Medulla oblongata (tissue), 1 donor: ENCODE measurements around the gene ZDHHC11.

Source experiments
- DNase-seq: peaks from one replicate; pipeline ENCODE4 v3.0.0-alpha.2; 2015; ENCODE audit errors: extremely low spot score

Gene ZDHHC11

GRCh38 chr5:850511-851006, at the start of gene ZDHHC11:
ZDHHC11 (minus strand) TSS chr5:850986; CDS start chr5:850602, 384 bp downstream.
- no peak for DNase-seq

DNA sequence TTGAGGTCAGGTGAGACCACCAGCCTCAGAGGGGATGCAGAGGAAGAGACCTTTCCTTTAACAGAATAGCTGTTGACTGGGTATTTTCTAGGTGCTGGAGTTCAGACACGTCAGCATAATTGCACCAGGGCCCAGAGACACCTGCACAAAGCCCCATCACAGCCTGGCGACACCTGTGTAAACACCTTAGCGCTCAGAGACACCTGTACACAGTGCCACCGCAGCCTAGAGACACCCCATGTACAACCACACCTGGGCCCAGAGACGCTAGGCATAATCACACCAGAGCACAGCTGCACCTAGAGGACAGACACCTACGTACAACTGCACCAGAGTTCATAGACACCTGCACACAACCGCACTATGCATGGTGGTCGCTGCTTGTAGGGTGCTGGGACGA, 42.9 kb upstream of the ZDHHC11 start:
- DNase-seq = no peak

GRCh38 chr5:893137-893506, 42.3 kb upstream of the ZDHHC11 start:
- no peak for DNase-seq

GRCh38 chr5:892394-893136, 41.8 kb upstream of the ZDHHC11 start, which contains the start of the genes BRD9 and TRIP13:
BRD9 (minus strand) TSS chr5:892801; CDS start chr5:892657, 144 bp downstream.
TRIP13 (plus strand) TSS chr5:892884; CDS start chr5:892999, 115 bp downstream.
- DNase-seq = peak; percentile 82

- DNase-seq = no peak
These were observed 41.1 kb upstream of the ZDHHC11 start for GRCh38 chr5:891837-892393.

DNA sequence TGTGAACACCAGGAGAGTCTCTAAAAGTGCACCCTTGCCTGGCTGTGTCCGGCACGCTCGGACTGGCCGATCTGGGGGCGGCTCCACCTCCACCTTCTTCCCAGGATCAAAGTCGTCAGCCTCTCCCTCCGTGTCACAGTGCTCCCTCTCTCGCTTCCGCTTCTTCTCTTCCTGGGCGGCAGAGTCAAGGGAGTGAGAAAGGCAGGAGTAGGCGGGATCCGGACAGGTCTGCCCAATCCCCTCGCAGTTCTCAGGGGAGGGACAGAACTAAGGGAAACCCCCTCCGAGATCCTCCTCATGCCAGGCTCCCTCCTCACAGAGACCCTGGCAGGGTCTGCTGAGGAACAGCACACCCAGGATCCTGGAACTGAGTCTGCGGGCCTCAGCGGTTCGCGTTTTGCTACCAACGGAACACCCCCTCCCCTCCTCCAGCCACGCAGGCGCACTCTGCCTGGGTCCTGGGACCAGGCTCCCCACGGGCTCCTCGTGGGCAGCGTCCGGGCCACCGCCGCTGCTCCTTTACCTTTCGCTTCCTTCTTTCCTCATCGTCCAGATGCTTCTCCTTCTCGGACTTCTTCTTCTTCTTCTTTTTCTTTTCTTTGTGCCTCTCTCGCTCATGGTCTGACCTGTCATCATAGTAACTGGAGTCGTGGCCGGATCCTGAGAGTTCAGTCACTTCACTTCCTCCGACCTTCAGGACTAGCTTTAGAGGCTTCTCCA, 40.5 kb upstream of the ZDHHC11 start:
- no peak for DNase-seq

DNA sequence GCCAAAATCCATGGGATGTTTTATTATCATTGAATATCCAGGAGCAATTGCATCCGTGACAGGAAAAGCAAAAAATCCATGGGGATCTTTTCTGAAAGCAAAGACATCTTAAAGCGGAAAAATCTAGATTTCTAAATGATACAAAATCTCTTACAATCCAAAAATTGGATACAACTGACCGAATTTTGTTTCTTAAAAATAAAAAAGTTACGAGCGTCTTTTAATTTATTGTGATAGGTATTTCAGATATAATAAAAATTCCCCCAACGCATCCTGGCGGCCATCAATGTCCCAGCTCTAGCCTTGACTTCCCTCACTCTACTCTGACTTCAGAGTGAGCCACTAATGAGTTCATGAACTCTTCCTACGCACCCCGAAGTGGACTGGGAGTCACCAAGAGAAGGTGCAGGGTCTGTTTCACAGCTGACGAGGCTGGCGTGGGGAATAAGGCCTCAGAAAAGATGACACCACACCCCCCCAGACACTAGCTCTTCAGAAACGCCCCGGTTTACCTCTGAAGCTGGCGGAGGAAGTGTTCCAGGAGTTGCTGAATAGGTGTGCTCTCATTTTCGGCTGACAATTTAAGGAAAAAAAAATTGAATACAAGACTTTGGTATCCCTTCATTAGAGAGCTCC, 38.4 kb upstream of the ZDHHC11 start:
- DNase-seq = no peak

DNA sequence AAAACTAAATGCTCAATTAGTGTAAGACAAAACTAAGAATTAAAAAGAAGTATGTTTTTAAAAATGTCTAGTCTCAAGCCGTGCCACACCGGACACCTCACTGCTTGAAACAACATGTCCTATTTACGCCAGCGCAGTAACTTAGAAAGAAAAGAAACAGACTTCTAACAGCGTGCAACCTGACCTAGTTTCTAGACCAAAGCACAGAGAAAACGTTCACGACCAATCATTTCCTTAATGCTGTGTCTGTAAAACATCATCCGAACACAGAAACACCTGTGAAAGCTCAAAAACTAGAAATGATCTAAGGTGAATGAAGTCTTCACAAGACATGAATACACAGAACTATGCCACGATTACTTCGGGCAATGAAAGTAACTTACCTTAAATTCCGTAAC, 37.9 kb upstream of the ZDHHC11 start:
- no peak for DNase-seq

DNA sequence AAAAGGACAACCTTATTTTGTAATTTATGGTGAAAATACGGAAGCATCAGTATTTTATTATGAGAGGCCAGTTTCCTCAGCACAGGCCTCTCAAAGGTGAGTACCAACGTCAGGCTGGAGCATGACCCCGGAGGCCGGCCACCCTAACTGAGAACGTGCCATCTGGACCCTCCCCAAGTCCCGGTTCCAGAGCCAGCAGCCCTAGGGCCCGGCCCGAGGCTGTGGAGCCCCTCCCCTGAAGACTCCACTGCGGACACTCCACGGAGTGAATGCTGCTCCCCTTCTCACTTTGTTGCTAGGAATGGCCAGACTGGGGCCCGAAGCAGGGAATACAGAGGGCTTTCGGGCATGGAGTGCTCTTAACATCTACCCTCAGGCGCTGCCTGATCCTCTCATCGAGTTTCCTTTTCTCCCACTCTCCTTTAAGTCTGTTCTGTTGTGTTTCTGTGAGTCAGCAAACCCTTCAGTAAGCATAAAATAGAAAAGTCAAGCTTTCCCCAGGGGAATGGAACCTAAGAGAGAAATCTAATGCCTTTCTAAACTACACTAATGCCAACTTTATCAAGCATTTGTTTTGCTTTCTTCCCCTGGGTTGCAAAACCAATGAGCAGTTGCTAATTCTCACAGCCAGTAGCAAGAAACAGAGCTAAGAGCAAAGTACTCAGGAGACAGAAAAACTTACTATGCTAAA, 37.3 kb upstream of the ZDHHC11 start:
- no peak for DNase-seq

- DNase-seq = no peak
These were observed 36.0 kb upstream of the ZDHHC11 start for GRCh38 chr5:886716-887325.

- DNase-seq = no peak
These were observed 35.2 kb upstream of the ZDHHC11 start for GRCh38 chr5:886036-886435.

DNA sequence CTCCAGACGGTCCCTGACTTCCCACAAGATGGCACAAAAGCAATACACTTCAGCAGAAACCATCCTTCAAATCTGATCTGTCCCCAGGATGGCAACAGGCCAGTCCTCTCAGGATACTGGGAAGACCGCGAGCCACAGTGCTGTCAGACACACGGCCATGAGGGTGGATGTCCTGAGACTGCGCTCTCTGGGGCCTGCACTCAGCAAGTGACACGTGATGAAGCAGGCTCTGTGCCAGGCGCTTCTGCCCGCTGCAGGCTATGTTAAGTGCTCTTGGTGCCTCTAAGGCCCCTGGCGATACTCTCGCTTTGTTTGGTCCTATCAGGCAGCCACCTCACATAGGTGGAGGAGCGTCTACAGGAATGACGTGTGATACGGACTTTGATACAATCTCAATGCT, 34.7 kb upstream of the ZDHHC11 start:
- DNase-seq = peak; percentile 16

GRCh38 chr5:885127-885442, 34.3 kb upstream of the ZDHHC11 start:
- no peak for DNase-seq

DNA sequence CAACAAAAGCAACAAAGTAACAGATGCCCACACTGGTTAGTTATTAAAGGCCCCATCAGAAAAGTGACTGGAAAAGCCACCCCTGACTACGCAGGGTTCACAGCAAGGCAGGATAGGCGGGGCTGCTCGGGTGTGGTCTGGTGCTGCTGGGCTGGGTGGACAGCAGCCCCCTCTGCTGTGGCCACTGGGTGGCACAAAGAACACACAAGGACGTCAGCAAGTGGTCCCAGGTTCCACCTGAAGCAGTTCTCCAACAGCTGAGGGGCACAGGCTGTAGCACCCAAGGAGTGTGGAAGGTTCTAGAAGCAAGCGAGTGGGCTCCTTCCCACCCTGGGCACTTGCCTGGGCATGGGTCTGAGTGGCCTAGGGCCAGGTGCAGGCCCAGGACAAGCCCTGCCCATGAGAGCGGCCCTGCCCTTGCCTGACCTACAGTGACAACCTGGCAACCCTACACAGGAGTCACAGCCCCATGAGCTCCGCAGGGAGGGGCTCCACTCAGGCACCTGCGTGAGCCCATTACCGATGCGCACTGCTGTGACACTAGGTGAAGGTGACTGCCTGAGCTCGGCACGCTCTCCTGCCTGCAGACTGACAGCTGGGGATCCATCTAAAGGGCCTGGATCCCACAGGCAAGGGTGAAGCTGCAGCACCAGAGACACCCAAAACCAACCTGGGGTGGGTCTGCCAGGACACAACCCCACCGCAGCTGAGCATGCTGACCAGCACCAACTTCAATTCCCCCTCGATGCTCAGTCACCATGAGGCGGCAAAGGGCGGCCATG, 33.8 kb upstream of the ZDHHC11 start:
- no peak for DNase-seq

DNA sequence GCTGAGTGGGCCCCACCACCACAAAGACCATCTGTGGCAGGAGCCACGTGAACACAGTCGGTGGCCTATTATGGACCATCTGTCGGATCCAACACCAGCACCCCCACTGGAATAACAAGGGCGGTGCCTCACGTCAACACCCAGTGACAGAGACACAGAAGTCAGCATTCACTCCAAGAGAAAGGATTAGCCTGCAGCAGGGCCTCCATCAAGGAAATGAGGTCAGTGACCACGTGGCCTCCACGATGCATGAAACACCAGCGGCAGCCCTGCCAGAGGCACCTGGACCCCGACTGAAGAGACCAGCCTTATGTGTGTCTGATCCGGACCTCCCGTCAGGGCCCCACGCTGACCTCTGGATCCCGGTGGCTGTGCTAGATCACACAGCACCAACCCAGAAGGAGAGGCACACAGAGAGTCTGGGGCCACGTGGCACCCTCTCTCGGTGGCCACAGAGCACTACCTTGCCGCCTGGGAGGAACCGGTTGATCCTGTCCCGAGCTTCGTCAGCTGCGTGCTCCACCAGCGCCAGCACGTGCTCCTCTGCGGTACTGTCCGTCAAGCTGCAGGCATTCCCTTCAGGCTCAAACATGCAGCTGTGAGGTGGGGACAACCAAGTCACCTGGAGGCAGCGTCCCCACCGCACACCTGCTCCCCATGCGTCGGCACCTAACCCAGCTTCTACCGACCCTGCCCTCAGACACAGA, 32.8 kb upstream of the ZDHHC11 start:
- peak; percentile 9 for DNase-seq

DNA sequence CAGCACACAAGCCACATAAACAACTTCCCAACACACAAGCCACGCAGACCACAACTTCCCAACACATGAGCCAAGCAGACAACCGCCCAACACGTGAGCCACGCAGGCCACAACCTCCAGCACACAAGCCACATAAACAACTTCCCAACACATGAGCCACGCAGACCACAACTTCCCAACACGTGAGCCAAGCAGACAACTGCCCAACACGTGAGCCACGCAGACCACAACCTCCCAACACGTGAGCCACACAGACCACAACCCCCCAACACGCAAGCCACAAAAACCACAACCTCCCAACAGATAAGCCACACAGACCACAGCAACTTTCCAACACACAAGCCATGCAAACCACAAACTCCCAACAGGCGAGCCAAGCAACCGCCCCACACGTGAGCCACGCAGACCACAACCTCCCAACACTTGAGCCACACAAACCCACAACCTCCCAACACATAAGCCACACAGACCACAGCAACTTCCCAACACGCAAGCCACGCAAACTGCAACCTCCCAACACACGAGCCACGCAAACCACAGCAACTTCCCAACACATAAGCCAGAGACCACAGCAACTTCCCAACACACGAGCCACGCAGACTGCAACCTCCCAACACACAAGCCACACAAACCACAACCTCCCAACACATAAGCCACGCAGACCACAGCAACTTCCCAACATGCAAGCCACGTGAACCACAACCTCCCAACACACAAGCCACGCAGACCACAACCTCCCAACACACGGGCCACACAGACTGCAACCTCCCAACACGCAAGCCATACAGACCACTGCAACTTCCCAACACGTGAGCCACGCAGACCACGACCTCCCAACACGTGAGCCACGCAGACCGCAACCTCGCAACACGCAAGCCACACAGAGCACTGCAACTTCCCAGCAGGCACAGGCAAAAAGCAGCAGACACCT, 31.7 kb upstream of the ZDHHC11 start:
- DNase-seq = no peak

GRCh38 chr5:881551-881935, 30.8 kb upstream of the ZDHHC11 start:
- no peak for DNase-seq

- DNase-seq = no peak
These were observed 30.2 kb upstream of the ZDHHC11 start for GRCh38 chr5:880816-881550.
